HUDEP-2 (cell line): Measurements from ENCODE around the gene FNTB.
"Not testable (repeated sequence)": the region's sequence is repeated elsewhere in the genome, so short reads cannot be mapped to it uniquely, and the experiment has no call there.

ENCODE experiments used
- DNase-seq, 76 experiments: peaks; one replicate each; lab custom pipeline; 2025; ENCODE audit not compliant: unreplicated experiment in 76 of 76; lab: John Stamatoyannopoulos, UW

Gene FNTB

GRCh38 chr14:65079201-65079600, 92.5 kb downstream of the FNTB start:
- DNase-seq, result no peak

DNA sequence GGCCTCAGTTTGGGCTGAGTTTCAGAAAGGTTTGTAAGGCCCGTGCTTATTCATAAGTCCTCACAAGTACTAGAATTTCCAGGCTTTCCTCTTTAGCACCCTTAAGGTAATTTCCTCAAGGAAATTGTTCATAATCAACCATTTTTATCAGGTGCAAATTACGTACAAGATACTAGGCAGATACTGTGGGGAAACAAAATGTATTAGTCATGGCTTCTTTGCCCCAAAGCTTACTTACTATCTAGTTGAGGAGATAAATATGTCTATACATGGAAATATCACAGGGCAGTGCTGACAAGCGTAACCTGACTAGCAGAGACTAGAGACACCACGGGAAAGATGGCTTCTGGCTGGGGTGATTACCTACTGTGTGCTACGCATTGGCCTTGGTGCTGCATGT, 93.1 kb downstream of the FNTB start:
- DNase-seq, result no peak

GRCh38 chr14:65080960-65081747, 94.5 kb downstream of the FNTB start:
- DNase-seq, result no peak

DNA sequence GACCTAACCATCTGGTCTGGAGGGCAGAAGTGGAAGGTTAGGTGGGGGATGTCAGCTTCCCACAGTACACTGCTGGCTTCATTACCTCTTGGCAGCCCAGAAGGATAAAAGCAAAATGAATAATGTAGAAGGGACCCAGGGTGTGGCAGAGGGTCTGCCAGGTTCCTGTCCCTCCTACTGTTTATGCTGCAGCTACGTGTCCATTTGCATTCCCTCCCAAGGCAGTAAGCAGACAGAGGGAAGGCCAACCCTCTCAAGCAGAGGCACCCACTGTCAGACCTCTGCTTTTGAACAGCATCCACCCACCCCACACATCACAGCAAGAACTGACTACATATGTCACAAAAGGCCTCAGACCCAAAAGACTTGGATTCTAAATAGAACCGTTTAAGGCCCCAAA, 96.2 kb downstream of the FNTB start:
- no peak for DNase-seq

- DNase-seq, result no peak
Observed at GRCh38 chr14:65084554-65085505, 98.1 kb downstream of the FNTB start.

DNA sequence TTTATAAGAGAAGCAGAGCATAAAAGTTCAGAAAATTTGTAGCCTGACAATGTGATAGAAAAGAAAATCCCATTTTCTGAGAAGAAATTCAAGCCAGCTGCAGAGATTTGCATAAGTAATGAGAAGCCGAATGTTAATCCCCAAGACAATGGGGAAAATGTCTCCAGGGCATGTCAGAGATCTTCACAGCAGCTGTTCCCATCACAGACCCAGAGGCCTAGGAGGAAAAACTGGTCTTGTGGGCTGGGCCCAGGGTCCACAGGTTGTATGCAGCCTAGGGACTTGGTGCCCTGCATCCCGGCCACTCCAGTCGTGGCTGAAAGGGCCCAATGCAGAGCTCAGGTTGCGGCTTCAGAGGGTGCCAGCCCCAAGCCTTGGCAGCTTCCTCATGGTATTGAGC, 100.0 kb downstream of the FNTB start:
- not testable (repeated sequence) for DNase-seq

GRCh38 chr14:65087835-65088234, 101.1 kb downstream of the FNTB start:
- DNase-seq, result not testable (repeated sequence)

DNA sequence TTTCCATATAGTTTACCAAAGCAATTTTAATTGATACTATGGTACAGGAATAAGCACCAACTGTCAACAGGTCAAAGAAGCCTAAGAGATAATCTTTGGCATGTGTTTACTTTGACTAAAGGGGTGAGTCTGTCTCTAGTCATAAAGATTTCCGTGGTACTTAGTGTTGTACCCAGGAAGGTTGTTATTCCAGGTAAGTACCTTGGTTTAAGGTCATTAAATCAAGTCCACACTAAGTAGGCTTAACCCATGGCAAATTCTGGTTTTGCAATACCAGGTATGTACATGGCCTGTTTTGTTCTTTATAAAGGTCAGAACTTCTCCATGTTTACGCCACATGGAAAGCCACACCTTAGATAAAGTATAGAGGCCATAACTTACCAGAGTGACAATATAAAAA, 105.7 kb downstream of the FNTB start:
- DNase-seq, result no peak

- peak in 35 of 76 experiments; percentile 4 to 64 (median 27) for DNase-seq
Observed at GRCh38 chr14:65095633-65096205, 109.0 kb downstream of the FNTB start.

GRCh38 chr14:65096323-65097089, 109.8 kb downstream of the FNTB start:
- peak in 48 of 76 experiments; percentile 3 to 61 (median 24) for DNase-seq

GRCh38 chr14:65098586-65098985, 111.9 kb downstream of the FNTB start:
- no peak for DNase-seq

DNA sequence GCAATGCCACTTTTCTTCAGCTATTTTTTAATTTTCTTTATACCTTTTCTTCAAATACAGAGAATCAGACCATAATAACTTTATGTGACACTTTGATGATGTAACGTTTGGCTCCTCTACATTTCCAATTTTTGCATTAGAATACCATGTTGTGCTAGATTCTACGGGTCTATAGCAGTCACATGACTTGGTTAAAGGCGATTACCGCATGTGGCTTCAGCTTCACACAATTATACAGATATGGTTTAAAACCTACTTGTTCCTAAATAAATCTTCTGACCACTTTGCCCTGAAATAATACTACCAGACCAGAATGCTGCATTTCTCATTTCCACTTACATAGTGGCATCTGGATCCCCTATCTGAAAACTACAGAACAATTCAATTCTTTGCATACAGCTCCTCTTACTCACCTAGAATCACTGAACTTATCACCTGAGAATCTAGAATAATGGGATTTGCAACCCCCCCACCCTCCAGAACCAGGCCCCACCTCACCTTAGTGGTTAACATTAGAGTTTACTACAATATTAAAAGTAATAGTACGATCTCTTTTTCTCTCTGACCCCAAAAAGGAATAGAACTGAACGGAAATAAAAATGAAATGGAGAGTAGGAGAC, 114.3 kb downstream of the FNTB start:
- DNase-seq, result no peak

DNA sequence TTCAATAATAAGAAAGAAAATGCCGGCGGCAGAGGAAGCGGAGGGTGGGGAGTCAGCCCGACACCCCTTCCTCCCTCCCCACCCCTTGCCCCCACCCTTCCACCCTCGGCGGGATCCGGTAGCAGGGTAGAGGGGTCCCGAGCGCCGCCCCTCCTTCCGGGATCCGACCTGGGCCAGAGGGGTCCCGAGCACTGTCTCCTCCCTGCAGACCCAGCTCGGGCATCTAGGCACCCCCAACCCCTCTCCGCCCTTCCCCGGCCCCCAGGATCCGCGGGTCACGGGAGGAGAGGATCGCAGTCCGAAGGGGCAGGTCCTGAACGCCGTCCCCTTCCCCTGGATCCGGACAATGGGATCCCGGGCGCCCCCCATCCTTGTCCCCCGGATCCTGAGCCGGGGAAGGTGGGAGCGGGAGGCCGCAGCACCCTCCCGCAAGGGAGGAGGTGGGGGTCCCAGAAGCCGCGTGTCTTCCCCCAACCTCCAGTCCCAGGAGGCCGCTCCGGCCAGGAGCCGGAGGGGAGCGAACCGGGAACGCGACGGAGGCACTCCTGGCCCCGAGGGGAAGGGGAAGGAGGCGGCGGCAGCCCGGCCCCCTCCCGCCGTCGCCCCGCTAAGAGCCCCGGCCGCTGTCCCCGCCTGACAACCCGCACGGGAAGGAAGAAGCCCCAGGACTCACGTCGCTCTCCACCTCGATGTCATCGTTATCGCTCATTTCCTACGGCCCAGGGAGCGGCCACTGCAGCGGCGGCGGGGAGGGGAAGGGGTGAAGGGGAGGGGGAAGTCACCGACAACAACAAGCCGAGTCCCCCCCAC, 115.1 kb downstream of the FNTB start:
- DNase-seq, result no peak

DNA sequence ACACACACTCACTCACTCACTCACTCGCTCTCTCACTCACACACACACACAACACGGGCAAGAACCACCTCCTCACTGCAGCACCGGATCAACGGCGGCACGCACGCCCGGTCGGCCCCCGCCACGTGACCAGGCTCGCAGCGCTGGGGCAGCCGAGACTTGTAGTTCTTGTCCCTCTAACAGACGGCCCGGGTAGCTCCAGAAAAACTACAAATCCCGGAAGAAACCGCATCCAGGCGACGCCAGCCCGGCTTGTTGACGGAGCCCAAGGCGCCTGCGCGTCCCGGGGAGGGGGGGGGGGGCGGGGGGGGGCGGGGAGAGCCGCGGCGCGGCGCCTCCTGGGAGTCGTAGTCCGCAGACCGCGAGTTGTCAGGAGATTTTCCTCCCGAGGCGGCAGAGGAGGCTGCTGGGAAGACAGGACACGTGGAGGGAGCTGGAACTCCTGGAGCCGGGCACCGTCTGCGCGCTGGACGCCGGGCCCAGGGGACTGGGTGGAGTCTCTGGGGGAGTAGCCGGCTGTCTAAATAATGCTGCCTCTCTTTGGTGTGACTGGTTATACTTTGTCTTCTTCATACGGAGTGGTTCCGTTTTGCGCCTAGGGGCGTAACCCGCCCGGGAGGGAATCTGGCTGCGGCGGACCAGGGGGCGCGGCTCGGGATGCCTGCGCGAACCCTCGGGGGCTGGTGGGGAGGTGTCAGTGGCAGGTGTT, 115.9 kb downstream of the FNTB start, which contains the start of gene MAX:
MAX (minus strand) TSS at position 77 of the 709 bp plus-strand sequence. CDS start 178 bp downstream, outside the sequence.
- DNase-seq, result peak; percentile 69 to 98 (median 94)

- DNase-seq, result peak in 10 of 76 experiments; percentile 2 to 51 (median 22)
Observed at GRCh38 chr14:65103150-65103760, 116.6 kb downstream of the FNTB start.

DNA sequence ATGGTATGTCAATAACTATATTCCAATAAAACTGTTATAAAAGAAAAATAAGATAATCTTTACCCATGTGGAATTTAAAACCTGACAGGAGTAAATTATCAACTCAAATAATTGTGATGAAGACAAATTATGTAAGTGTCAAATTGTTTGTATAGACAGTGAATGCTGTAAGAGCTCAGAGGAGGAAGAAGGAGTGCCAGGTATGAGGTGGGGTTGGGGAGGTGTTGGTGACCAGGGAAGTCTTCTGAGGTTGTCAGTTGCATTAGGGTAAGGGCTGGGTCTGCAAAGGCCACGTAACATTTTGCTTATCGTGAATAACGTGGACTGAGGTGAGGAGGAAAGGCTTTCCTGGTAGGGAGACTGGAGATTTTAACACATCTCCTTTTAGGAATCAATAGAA, 118.1 kb downstream of the FNTB start:
- no peak for DNase-seq

DNA sequence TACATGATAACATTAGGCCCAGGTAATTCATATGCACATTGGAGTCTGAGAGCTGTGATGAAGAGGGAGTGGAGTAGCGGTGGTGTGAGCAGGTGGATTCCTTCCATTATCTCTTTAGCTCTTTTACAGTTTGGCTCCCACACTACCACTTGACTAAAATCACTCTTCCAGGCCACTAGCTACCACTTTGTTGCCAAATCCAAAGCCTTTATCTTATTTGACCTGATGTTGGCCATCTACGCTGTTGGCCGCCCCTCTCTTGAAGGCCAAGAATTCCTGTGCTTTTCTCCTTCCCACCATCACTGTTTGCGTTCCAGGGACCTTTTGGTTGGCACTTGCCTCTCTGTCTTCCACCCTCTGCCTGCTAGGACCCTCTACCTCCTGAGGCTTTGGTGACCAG, 119.6 kb downstream of the FNTB start:
- DNase-seq, result no peak

- DNase-seq, result no peak
Observed at GRCh38 chr14:65106736-65107135, 120.0 kb downstream of the FNTB start.
